Left lung (tissue), 10 donors: Measurements from ENCODE around the gene ACTR3C. TPM values are rescaled to one million over a fixed set of nuclear protein-coding genes. Genes with fewer than 3 reads are reported as not detected.

Experiments
- ATAC-seq: fragments of 200-7000 bp; cut with Tn5 transposase; one replicate; pipeline ENCODE4 v1.9.1; 2020; ENCODE audit warnings: moderate library complexity
- DNase-seq, 4 donors: peaks; one replicate each; pipeline ENCODE4 v3.0.0-alpha.2; 2013 to 2020
- H3K27ac ChIP-seq, 2 donors: fragments of 200-600 bp; sonication (generic) in 1 of 2; one replicate each; pipeline versions ENCODE4 v1.5.0 to v1.8.0; 2020 to 2021
- H3K27me3 ChIP-seq, 2 donors: fragments of 200-600 bp; sonication (generic) in 1 of 2; one replicate each; pipeline versions ENCODE4 v1.5.0 to v1.8.0; 2020 to 2021
- H3K36me3 ChIP-seq, 2 donors: fragments of 200-600 bp; sonication (generic) in 1 of 2; one replicate each; pipeline versions ENCODE4 v1.5.0 to v1.8.0; 2020 to 2021
- H3K4me1 ChIP-seq, 2 donors: fragments of 200-600 bp; one replicate each; pipeline ENCODE4 v1.8.0; 2021
- H3K4me3 ChIP-seq, 2 donors: fragments of 200-600 bp; sonication (generic) in 1 of 2; one replicate each; pipeline versions ENCODE4 v1.5.0 to v1.8.0; 2020 to 2021; ENCODE audit warnings: mild to moderate bottlenecking in 1 of 2
- H3K9me3 ChIP-seq, 2 donors: fragments of 200-600 bp; sonication (generic) in 1 of 2; one replicate each; pipeline versions ENCODE4 v1.5.0 to v1.8.0; 2020 to 2021
- CTCF ChIP-seq, 2 donors: fragments of 200-600 bp; sonication (generic) in 1 of 2; IDR thresholded peaks; one replicate each; pipeline versions ENCODE4 v1.5.0 to v1.8.0; 2021; ENCODE audit warnings: antibody characterized with exemption in 2 of 2
- intact Hi-C, 2 donors: fragments of 100-400 bp; cut with DNase I; formaldehyde crosslinking; loops; one replicate each; pipeline versions ENCODE4 v1.11.2 to v1.14.2; 2022
- polyA plus RNA-seq, 6 donors: library from polyadenylated mRNA; unstranded; fragments of 120-200 nt; gene quantifications; one replicate each; pipeline ENCODE4 v1.2.1, GENCODE V29; 2013; ENCODE audit not compliant: insufficient read length in 6 of 6
- total RNA-seq, 2 donors: library from RNA; stranded (reverse); fragmentation: NEBNext Ultra II Directional; extraction: Animal tissue kit (Norgen Biotek cat#: 25700); gene quantifications; one replicate each; pipeline ENCODE4 v1.2.1, GENCODE V29; 2021
- donor health status: DM: no; HTN: yes; CAD: no.
- donor health status: DM: no; HTN: no; CAD: no.

ACTR3C gene
- total and polyA plus RNA-seq, 8 donors = 3.4 to 25.1 (median 6.1) TPM

GRCh38 chr7:150357270-150357669 lies 33.9 kb upstream of the ACTR3C start:
- intact Hi-C loops = loop anchor here in 1 of 2 donors (10.0 kb wide), 1 partner anchor 68 kb away; no protein-coding TSS in a partner anchor
- DNase-seq (no peak), ATAC-seq (no peak)
- Histone ChIP-seq H3K36me3 (no peaks in the 10 kb centered on the region), H3K4me3 (no peak overlapping the region), H3K27ac (no peak overlapping the region), H3K27me3 (no peaks in the 10 kb centered on the region), H3K4me1 (no peaks in the 10 kb centered on the region), H3K9me3 (no peaks in the 10 kb centered on the region)
- no peak for TF ChIP-seq CTCF (IDR thresholded peaks at IDR 0.05)

- ATAC-seq = peak; percentile 33
- Histone ChIP-seq H3K27ac (no peak overlapping the region), H3K36me3 (no peaks in the 10 kb centered on the region), H3K9me3 (no peaks in the 10 kb centered on the region), H3K4me3 (no peak overlapping the region), H3K27me3 (no peaks in the 10 kb centered on the region), H3K4me1 (no peaks in the 10 kb centered on the region)
- intact Hi-C loops = loop anchor here in 1 of 2 donors (10.0 kb wide), 1 partner anchor 68 kb away; no protein-coding TSS in a partner anchor
- TF ChIP-seq CTCF (IDR thresholded peaks at IDR 0.05) = peak; percentile 37 to 49
- no peak for DNase-seq
Measured at GRCh38 chr7:150356265-150356897, 33.0 kb upstream of the ACTR3C start.

GRCh38 chr7:150355666-150356059 lies 32.3 kb upstream of the ACTR3C start:
- H3K4me3 ChIP-seq = no peak overlapping the region
- intact Hi-C loops = loop anchor here in 1 of 2 donors (10.0 kb wide), 1 partner anchor 69 kb away; no protein-coding TSS in a partner anchor
- DNase-seq = no peak
- H3K9me3 ChIP-seq = no peaks in the 10 kb centered on the region
- no peak overlapping the region for H3K27ac ChIP-seq
- ATAC-seq = no peak
- H3K36me3 ChIP-seq = no peaks in the 10 kb centered on the region
- H3K4me1 ChIP-seq = no peaks in the 10 kb centered on the region
- H3K27me3 ChIP-seq = no peaks in the 10 kb centered on the region
- no peak for TF ChIP-seq CTCF (IDR thresholded peaks at IDR 0.05)

GRCh38 chr7:150351587-150352194 lies 28.3 kb upstream of the ACTR3C start:
- Histone ChIP-seq H3K4me3 (no peak overlapping the region), H3K4me1 (no peaks in the 10 kb centered on the region), H3K27ac (no peak overlapping the region), H3K9me3 (no peaks in the 10 kb centered on the region), H3K27me3 (no peaks in the 10 kb centered on the region), H3K36me3 (no peaks in the 10 kb centered on the region)
- TF ChIP-seq CTCF (IDR thresholded peaks at IDR 0.05) = no peak
- intact Hi-C loops = loop anchor here in 1 of 2 donors (10.0 kb wide), 1 partner anchor 73 kb away; no protein-coding TSS in a partner anchor
- ATAC-seq (no peak), DNase-seq (no peak)

GRCh38 chr7:150346922-150347321 lies 23.6 kb upstream of the ACTR3C start:
- ATAC-seq (no peak), DNase-seq (no peak)
- Histone ChIP-seq H3K4me3 (no peak overlapping the region), H3K27ac (no peak overlapping the region), H3K27me3 (peaks cover 0 to 31% of the 10 kb centered on the region in 2 donors), H3K9me3 (no peaks in the 10 kb centered on the region), H3K4me1 (no peaks in the 10 kb centered on the region), H3K36me3 (no peaks in the 10 kb centered on the region)
- TF ChIP-seq CTCF (IDR thresholded peaks at IDR 0.05) = no peak
- intact Hi-C loops = no loop called here
